HepG2 (cell line): ENCODE data around the gene HAT1. TPM values are rescaled to one million over a fixed set of nuclear protein-coding genes. Genes with fewer than 3 reads are reported as not detected.
A peak's percentile ranks its signal among the peaks of the same experiment; 100 is the strongest.

ENCODE experiments used
- ATRX ChIP-seq: sonication (generic); formaldehyde crosslinking; IDR thresholded peaks from 2 replicates; pipeline ENCODE4 v1.4.0; 2020; ENCODE audit warnings: missing genetic modification reagents, borderline replicate concordance
- FOXM1 ChIP-seq: sonication (generic); formaldehyde crosslinking; IDR thresholded peaks from 2 replicates; pipeline ENCODE4 v1.5.0; 2020; ENCODE audit warnings: missing genetic modification reagents
- GPN1 ChIP-seq: sonication (generic); formaldehyde crosslinking; IDR thresholded peaks from 2 replicates; pipeline ENCODE4 v1.5.1; 2020; ENCODE audit warnings: missing genetic modification reagents, borderline replicate concordance
- HNF4G ChIP-seq, 2 experiments: sonication (generic) in 1 of 2; formaldehyde crosslinking in 1 of 2; IDR thresholded peaks; 2 replicates each; pipeline versions ENCODE4 v1.4.0 to v1.6.1; 2011 to 2020; ENCODE audit warnings: borderline replicate concordance in 2 of 2, low read depth in 2 of 2, mild to moderate bottlenecking in 2 of 2, low read length in 1 of 2, missing genetic modification reagents in 1 of 2, moderate library complexity in 1 of 2
- KLF11 ChIP-seq: IDR thresholded peaks from 2 replicates; pipeline ENCODE4 v1.6.1; 2016; ENCODE audit warnings: missing compliant biosample characterization
- KLF13 ChIP-seq: sonication (generic); formaldehyde crosslinking; IDR thresholded peaks from 2 replicates; pipeline ENCODE4 v1.4.0; 2020; ENCODE audit warnings: mild to moderate bottlenecking, missing genetic modification reagents
- NR2F6 ChIP-seq, 2 experiments: IDR thresholded peaks; 2 replicates each; pipeline ENCODE4 v1.6.1; 2016; ENCODE audit warnings: antibody characterized with exemption in 1 of 2, mild to moderate bottlenecking in 1 of 2
- PAXIP1 ChIP-seq: sonication (generic); formaldehyde crosslinking; conservative IDR thresholded peaks from 2 replicates; pipeline ENCODE4 v1.4.0; 2020; ENCODE audit warnings: mild to moderate bottlenecking, missing genetic modification reagents, moderate library complexity
- PLRG1 ChIP-seq: fragments of 450-650 bp; conservative IDR thresholded peaks from 2 replicates; pipeline ENCODE4 v1.6.1; 2016
- REPIN1 ChIP-seq: sonication (generic); formaldehyde crosslinking; IDR thresholded peaks from 2 replicates; pipeline ENCODE4 v1.8.0; 2022; ENCODE audit warnings: missing genetic modification reagents, low read depth, mild to moderate bottlenecking, borderline replicate concordance
- TAF1 ChIP-seq: sonication (generic); formaldehyde crosslinking; IDR thresholded peaks from 2 replicates; pipeline ENCODE4 v1.4.0; 2020; ENCODE audit warnings: missing genetic modification reagents
- TAF15 ChIP-seq: fragments of 200-400 bp; formaldehyde crosslinking; IDR thresholded peaks from one replicate; pipeline ENCODE4 v1.6.1; 2018; ENCODE audit warnings: mild to moderate bottlenecking, low read depth, low read length; ENCODE audit not compliant: poor library complexity, severe bottlenecking
- TARDBP ChIP-seq: sonication (generic); formaldehyde crosslinking; IDR thresholded peaks from 2 replicates; pipeline ENCODE4 v1.8.0; 2022; ENCODE audit warnings: mild to moderate bottlenecking, missing genetic modification reagents
- U2AF2 ChIP-seq: fragments of 200-400 bp; formaldehyde crosslinking; IDR thresholded peaks from 2 replicates; pipeline ENCODE4 v1.6.1; 2017; ENCODE audit warnings: low read depth, mild to moderate bottlenecking, low read length
- ZBTB7A ChIP-seq: sonication (generic); formaldehyde crosslinking; IDR thresholded peaks from 2 replicates; pipeline ENCODE4 v1.8.0; 2022; ENCODE audit warnings: mild to moderate bottlenecking, missing genetic modification reagents
- ZNF10 ChIP-seq: sonication (generic); formaldehyde crosslinking; IDR thresholded peaks from 2 replicates; pipeline ENCODE4 v1.4.0; 2020; ENCODE audit warnings: mild to moderate bottlenecking, low read depth, missing genetic modification reagents, borderline replicate concordance
- ZNF121 ChIP-seq: sonication (generic); formaldehyde crosslinking; IDR thresholded peaks from 2 replicates; pipeline ENCODE4 v1.5.0; 2020; ENCODE audit warnings: mild to moderate bottlenecking, missing genetic modification reagents
- ZNF337 ChIP-seq: sonication (generic); formaldehyde crosslinking; IDR thresholded peaks from 2 replicates; pipeline ENCODE4 v1.5.1; 2020; ENCODE audit warnings: missing genetic modification reagents, low read depth, mild to moderate bottlenecking, borderline replicate concordance
- ZNF619 ChIP-seq: sonication (generic); formaldehyde crosslinking; IDR thresholded peaks from 2 replicates; pipeline ENCODE4 v1.4.0; 2020; ENCODE audit warnings: mild to moderate bottlenecking, missing genetic modification reagents
- ZNF782 ChIP-seq: sonication (generic); formaldehyde crosslinking; IDR thresholded peaks from 2 replicates; pipeline ENCODE4 v1.4.0; 2020; ENCODE audit warnings: missing genetic modification reagents, mild to moderate bottlenecking, borderline replicate concordance
- ZSCAN25 ChIP-seq: sonication (generic); formaldehyde crosslinking; IDR thresholded peaks from 2 replicates; pipeline ENCODE4 v1.8.0; 2022; ENCODE audit warnings: mild to moderate bottlenecking, missing genetic modification reagents
- polyA plus RNA-seq, 8 experiments: library from polyadenylated mRNA; depleted of rRNA in 3 of 8; stranded (reverse) in 7 of 8; unstranded in 1 of 8; fragments of >200 nt; fragmentation: Illumina TruSeq in 4 of 8; extraction: Trizol in 4 of 8; gene quantifications; 2 replicates each; pipeline versions ENCODE4 v1.2.1 to v1.2.3, GENCODE V29; 2011 to 2016; ENCODE audit warnings: low read depth in 4 of 8, missing spikeins in 1 of 8, mixed read lengths in 1 of 8; ENCODE audit not compliant: insufficient read depth in 1 of 8
- total RNA-seq, 5 experiments: library from RNA; depleted of rRNA; stranded (reverse); fragments of >200 nt; fragmentation: Illumina TruSeq; extraction: Trizol; gene quantifications; 2 replicates each; pipeline ENCODE4 v1.2.3, GENCODE V29; 2016; ENCODE audit warnings: low read depth in 1 of 5
- TF ChIP-seq, protein P1 (sequence below): sonication (generic); formaldehyde crosslinking; IDR thresholded peaks from 2 replicates; pipeline ENCODE4 v1.4.0; 2020; ENCODE audit warnings: missing genetic modification reagents
- TF ChIP-seq, protein P2 (sequence below): sonication (generic); formaldehyde crosslinking; IDR thresholded peaks from 2 replicates; pipeline ENCODE4 v1.4.0; 2020; ENCODE audit warnings: mild to moderate bottlenecking, missing genetic modification reagents
- TF ChIP-seq, protein P3 (sequence below): IDR thresholded peaks from 2 replicates; pipeline ENCODE4 v1.6.1; 2012; ENCODE audit warnings: low read depth, low read length, improper control_type of control experiment

The HAT1 gene
- total and polyA plus RNA-seq, 2 of the 13 experiments (the other 11 are each of a cell fraction or from before 2014, with no cell fraction given) = 45.4 to 119 TPM

DNA sequence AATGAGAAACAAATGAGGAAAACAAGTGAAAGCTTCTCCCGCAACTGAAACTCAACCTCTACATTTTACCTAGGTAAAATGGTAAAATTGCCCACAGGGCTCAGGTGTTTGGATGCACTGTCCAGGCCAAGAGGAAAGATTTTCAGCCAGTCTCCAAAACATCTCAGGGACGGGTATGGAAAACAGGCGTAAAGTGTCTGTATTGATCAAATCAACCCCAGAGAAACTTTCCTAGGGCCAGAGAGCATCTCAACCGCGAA, 361 bp upstream of the HAT1 start (continued):
- TF ChIP-seq GPN1 (CRISPR knock-in tag) = no peak
- TF ChIP-seq TARDBP = no peak
- TF ChIP-seq, protein P1, sequence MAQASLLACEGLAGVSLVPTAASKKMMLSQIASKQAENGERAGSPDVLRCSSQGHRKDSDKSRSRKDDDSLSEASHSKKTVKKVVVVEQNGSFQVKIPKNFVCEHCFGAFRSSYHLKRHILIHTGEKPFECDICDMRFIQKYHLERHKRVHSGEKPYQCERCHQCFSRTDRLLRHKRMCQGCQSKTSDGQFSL (CRISPR knock-in tag) = no peak
- TF ChIP-seq U2AF2 = no peak
- TF ChIP-seq FOXM1 (CRISPR knock-in tag) = no peak
- TF ChIP-seq ATRX = no peak
- no peak for TF ChIP-seq ZSCAN25 (CRISPR knock-in tag)
- TF ChIP-seq ZNF337 (CRISPR knock-in tag) = no peak
- no peak for TF ChIP-seq KLF13 (CRISPR knock-in tag)
- TF ChIP-seq REPIN1 (CRISPR knock-in tag) = no peak
- peak; percentile 15 for TF ChIP-seq ZNF121 (CRISPR knock-in tag)
- no peak; the same call in 1 of the 2 replicates for TF ChIP-seq ZNF782 (CRISPR knock-in tag)
- no peak for TF ChIP-seq PLRG1
- TF ChIP-seq, protein P2, sequence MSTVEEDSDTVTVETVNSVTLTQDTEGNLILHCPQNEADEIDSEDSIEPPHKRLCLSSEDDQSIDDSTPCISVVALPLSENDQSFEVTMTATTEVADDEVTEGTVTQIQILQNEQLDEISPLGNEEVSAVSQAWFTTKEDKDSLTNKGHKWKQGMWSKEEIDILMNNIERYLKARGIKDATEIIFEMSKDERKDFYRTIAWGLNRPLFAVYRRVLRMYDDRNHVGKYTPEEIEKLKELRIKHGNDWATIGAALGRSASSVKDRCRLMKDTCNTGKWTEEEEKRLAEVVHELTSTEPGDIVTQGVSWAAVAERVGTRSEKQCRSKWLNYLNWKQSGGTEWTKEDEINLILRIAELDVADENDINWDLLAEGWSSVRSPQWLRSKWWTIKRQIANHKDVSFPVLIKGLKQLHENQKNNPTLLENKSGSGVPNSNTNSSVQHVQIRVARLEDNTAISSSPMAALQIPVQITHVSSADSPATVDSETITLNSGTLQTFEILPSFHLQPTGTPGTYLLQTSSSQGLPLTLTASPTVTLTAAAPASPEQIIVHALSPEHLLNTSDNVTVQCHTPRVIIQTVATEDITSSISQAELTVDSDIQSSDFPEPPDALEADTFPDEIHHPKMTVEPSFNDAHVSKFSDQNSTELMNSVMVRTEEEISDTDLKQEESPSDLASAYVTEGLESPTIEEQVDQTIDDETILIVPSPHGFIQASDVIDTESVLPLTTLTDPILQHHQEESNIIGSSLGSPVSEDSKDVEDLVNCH (CRISPR knock-in tag) = no peak
- TF ChIP-seq, protein P3, sequence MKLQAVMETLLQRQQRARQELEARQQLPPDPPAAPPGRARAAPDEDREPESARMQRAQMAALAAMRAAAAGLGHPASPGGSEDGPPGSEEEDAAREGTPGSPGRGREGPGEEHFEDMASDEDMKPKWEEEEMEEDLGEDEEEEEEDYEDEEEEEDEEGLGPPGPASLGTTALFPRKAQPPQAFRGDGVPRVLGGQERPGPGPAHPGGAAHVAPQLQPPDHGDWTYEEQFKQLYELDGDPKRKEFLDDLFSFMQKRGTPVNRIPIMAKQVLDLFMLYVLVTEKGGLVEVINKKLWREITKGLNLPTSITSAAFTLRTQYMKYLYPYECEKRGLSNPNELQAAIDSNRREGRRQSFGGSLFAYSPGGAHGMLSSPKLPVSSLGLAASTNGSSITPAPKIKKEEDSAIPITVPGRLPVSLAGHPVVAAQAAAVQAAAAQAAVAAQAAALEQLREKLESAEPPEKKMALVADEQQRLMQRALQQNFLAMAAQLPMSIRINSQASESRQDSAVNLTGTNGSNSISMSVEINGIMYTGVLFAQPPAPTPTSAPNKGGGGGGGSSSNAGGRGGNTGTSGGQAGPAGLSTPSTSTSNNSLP = no peak
- TF ChIP-seq ZNF10 = no peak
- TF ChIP-seq KLF11 (CRISPR knock-in tag) = no peak
- no peak; the same call in 1 of the 2 replicates for TF ChIP-seq ZNF619 (CRISPR knock-in tag)
- TF ChIP-seq ZBTB7A (CRISPR knock-in tag) = no peak
- no peak for TF ChIP-seq TAF15
- no peak for TF ChIP-seq TAF1 (CRISPR knock-in tag)
- TF ChIP-seq HNF4G (IDR thresholded peaks at IDR 0.05; ENCODE audit: borderline replicate concordance, low read depth, low read length) = no peak
- TF ChIP-seq HNF4G (CRISPR knock-in tag; IDR thresholded peaks at IDR 0.05; ENCODE audit: borderline replicate concordance, low read depth) = 0 out of 2 replicates have a peak, but pooled peaks have one; percentile 44
- no peak for TF ChIP-seq PAXIP1 (CRISPR knock-in tag)
- no peak for TF ChIP-seq NR2F6 (IDR thresholded peaks at IDR 0.05)
- TF ChIP-seq NR2F6 (CRISPR knock-in tag; IDR thresholded peaks at IDR 0.05) = no peak
